Heart left ventricle (tissue), 13 donors: ENCODE measurements around the gene STRA6.

Source experiments
- POLR2A ChIP-seq, 2 donors: fragments of 450-650 bp; IDR thresholded peaks; one replicate each; pipeline ENCODE4 v1.6.1; 2017; ENCODE audit warnings: antibody characterized with exemption in 2 of 2, mild to moderate bottlenecking in 2 of 2, moderate library complexity in 2 of 2
- TF ChIP-seq, protein P1 (sequence below), 12 donors: fragments of 200-600 bp; sonication (generic) in 4 of 12; IDR thresholded peaks; one replicate each; pipeline versions ENCODE4 v1.5.0 to v1.8.0; 2018 to 2022; ENCODE audit warnings: antibody characterized with exemption in 12 of 12, mild to moderate bottlenecking in 5 of 12
- donor health status: ischemic (EF 13 %, LVEDD 7.1; RV severe dilation, severe dysfunction).
- donor health status: DM: no; HTN: yes; CAD: no.
- donor health status: DM: no; HTN: no; CAD: no.
- donor health status: ischemic (EF 25% LVEDD 6.9; RV normal size, moderate dysfunction).
- donor health status: ischemic (EF 25% LVEDD 5.7; RV mildly dilated, moderate dysfunction).
- donor health status: ischemic (EF 35%, LVEDD 5.7; RV mildly dilated, moderate dysfunction).
- donor health status: nonischemic (EF 11% LVEDD 7.7; RV severe dilation, severe dysfunction).
- donor health status: DM: yes; HTN: yes; CAD: no.
- donor health status: PGD.
- donor health status: ischemic (EF 29% LVEDD 5.4; RV normal size, mild dysfunction).
- donor health status: nonischemic (EF 23%, LVEDD 6.1; RV moderate dilation, normal function).

DNA sequence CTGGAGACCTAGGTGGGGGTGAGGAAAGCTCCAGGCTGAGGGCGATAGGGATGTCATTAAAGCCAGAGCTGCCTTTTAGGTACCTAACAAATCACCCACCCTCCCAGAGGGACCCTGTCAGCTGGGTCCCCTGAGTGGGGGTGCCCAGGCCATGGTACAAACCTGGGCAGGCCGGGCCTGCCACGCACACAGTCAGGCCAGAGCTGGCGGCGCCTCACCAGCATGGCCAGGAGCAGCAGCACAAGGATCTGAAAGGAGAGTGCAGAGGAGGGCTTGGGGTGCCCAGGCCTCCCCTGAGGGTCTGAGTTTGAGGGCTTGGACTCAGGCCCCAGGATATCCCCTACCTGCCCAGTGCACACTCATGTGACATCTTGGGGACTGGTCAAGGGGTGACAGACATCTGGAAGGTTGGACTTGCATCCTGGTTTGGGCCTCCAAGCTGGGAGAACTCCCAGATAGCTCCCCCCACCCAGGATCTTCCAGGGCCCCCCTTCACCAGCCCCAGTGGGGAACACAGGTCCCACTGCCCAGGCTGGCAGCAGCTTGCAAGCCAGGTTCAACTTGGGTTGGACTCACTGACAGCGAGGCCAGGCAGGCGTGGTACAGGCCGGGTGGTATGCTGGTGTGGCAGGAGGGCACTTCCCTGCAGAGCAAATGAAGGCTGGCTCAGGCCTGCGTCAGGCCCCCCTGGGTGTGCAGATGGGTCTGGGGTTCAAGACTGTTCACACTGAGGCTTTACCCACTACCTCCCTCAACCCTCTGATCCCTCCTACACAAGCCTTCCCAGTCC, 5.2 kb downstream of the STRA6 start:
- TF ChIP-seq, protein P1, sequence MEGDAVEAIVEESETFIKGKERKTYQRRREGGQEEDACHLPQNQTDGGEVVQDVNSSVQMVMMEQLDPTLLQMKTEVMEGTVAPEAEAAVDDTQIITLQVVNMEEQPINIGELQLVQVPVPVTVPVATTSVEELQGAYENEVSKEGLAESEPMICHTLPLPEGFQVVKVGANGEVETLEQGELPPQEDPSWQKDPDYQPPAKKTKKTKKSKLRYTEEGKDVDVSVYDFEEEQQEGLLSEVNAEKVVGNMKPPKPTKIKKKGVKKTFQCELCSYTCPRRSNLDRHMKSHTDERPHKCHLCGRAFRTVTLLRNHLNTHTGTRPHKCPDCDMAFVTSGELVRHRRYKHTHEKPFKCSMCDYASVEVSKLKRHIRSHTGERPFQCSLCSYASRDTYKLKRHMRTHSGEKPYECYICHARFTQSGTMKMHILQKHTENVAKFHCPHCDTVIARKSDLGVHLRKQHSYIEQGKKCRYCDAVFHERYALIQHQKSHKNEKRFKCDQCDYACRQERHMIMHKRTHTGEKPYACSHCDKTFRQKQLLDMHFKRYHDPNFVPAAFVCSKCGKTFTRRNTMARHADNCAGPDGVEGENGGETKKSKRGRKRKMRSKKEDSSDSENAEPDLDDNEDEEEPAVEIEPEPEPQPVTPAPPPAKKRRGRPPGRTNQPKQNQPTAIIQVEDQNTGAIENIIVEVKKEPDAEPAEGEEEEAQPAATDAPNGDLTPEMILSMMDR (IDR thresholded peaks at IDR 0.05) = no peak
- no peak for TF ChIP-seq POLR2A (IDR thresholded peaks at IDR 0.05)
